Heart right ventricle (tissue), 16 donors: ENCODE measurements around the gene OSM. TPM values are rescaled to one million over a fixed set of nuclear protein-coding genes. Genes with fewer than 3 reads are reported as not detected.

ENCODE experiments used
- ATAC-seq, 8 donors: fragments of 200-7000 bp; cut with Tn5 transposase; one replicate each; pipeline ENCODE4 v1.9.1; 2020; ENCODE audit warnings: mild to moderate bottlenecking in 8 of 8, moderate library complexity in 8 of 8, moderate number of reproducible peaks in 1 of 8
- DNase-seq, 2 donors: peaks; one replicate each; pipeline ENCODE4 v3.0.0-alpha.2; 2020
- H3K27ac ChIP-seq, 10 donors: fragments of 200-600 bp; sonication (generic) in 2 of 10; one replicate each; pipeline versions ENCODE4 v1.5.0 to v1.8.0; 2020 to 2022; ENCODE audit warnings: mild to moderate bottlenecking in 3 of 10
- H3K27me3 ChIP-seq, 7 donors: fragments of 200-600 bp; one replicate each; pipeline ENCODE4 v1.8.0; 2021 to 2022; ENCODE audit warnings: mild to moderate bottlenecking in 2 of 7
- H3K36me3 ChIP-seq, 9 donors: fragments of 200-600 bp; sonication (generic) in 1 of 9; one replicate each; pipeline versions ENCODE4 v1.5.0 to v1.8.0; 2020 to 2022; ENCODE audit warnings: mild to moderate bottlenecking in 2 of 9
- H3K4me1 ChIP-seq, 9 donors: fragments of 200-600 bp; sonication (generic) in 1 of 9; one replicate each; pipeline versions ENCODE4 v1.5.0 to v1.8.0; 2020 to 2022; ENCODE audit warnings: mild to moderate bottlenecking in 4 of 9
- H3K4me3 ChIP-seq, 10 donors: fragments of 200-600 bp; sonication (generic) in 2 of 10; one replicate each; pipeline versions ENCODE4 v1.5.0 to v1.8.0; 2020 to 2022; ENCODE audit warnings: mild to moderate bottlenecking in 7 of 10, moderate library complexity in 2 of 10
- H3K9me3 ChIP-seq, 11 donors: fragments of 200-600 bp in 10 of 11; sonication (generic) in 2 of 11; one replicate each; pipeline versions ENCODE4 v1.5.0 to v1.8.0; 2013 to 2022; ENCODE audit warnings: mild to moderate bottlenecking in 2 of 11, control low read depth in 1 of 11, moderate library complexity in 1 of 11
- CTCF ChIP-seq, 9 donors: fragments of 200-600 bp; sonication (generic) in 2 of 9; IDR thresholded peaks; one replicate each; pipeline versions ENCODE4 v1.5.0 to v1.8.0; 2021 to 2022; ENCODE audit warnings: antibody characterized with exemption in 9 of 9, mild to moderate bottlenecking in 5 of 9, moderate library complexity in 1 of 9
- WGBS, 2 donors: extraction: QIAGEN DNeasy Blood & Tissue Kit; methylation state at CpG; one replicate each; pipeline ENCODE4 v1.1.7; 2013; ENCODE audit warnings: inconsistent platforms in 1 of 2; 5-methylcytosine and 5-hydroxymethylcytosine counted together
- intact Hi-C, 10 donors: fragments of 100-400 bp; cut with DNase I; formaldehyde crosslinking; loops; one replicate each; pipeline versions ENCODE4 v1.11.1 to v1.14.2; 2022
- polyA plus RNA-seq, 2 donors: library from polyadenylated mRNA; stranded (reverse); fragments of 200-250 nt; gene quantifications; one replicate each; pipeline ENCODE4 v1.2.3, GENCODE V29; 2013
- total RNA-seq, 10 donors: library from RNA; stranded (reverse); fragmentation: NEBNext Ultra II Directional in 3 of 10; extraction: Animal tissue kit (Norgen Biotek cat#: 25700) in 3 of 10; gene quantifications; one replicate each; pipeline versions ENCODE4 v1.2.1 to v1.2.4, GENCODE V29; 2021 to 2023
- donor health status: Arrhythmogenic right ventricular cardiomyopathy.
- donor health status: ischemic (EF 13 %, LVEDD 7.1; RV severe dilation, severe dysfunction).
- donor health status: healthy with polysubstance abuse.
- donor health status: DM: no; HTN: yes; CAD: no.
- donor health status: DM: no; HTN: no; CAD: no.
- donor health status: ischemic (EF 25% LVEDD 6.9; RV normal size, moderate dysfunction).
- donor health status: ischemic (EF 25% LVEDD 5.7; RV mildly dilated, moderate dysfunction).
- donor health status: healthy.
- donor health status: DM: yes; HTN: yes; CAD: no.
- donor health status: Ischemic cardiomyopathy.
- donor health status: ischemic (EF 35%, LVEDD 5.7; RV mildly dilated, moderate dysfunction).
- donor health status: nonischemic (EF 11% LVEDD 7.7; RV severe dilation, severe dysfunction).
- donor health status: DM: yes; HTN: yes; CAD: no.
- donor health status: PGD.
- donor health status: ischemic (EF 29% LVEDD 5.4; RV normal size, mild dysfunction).
- donor health status: nonischemic (EF 23%, LVEDD 6.1; RV moderate dilation, normal function).

Gene OSM
- total and polyA plus RNA-seq, 12 donors: 0.20 to 2.8 (median 0.41) TPM; not detected in 3

- ATAC-seq (no peak), DNase-seq (no peak)
- no peaks in the 10 kb centered on the region for H3K9me3 ChIP-seq
- H3K27me3 ChIP-seq: no peaks in the 10 kb centered on the region
- H3K36me3 ChIP-seq: peaks cover 0 to 23% (median 0%) of the 10 kb centered on the region in 9 donors
- peak overlapping the region in 1 of 10 donors; percentile 0 for H3K4me3 ChIP-seq
- TF ChIP-seq CTCF (IDR thresholded peaks at IDR 0.05): no peak
- 93 to 97% methylated on average over 1 of the region's 1 CpG for WGBS, 2 donors
- intact Hi-C loops: no loop called here
- H3K27ac ChIP-seq: peak overlapping the region in 9 of 10 donors; percentile 67 to 92 (median 82)
- H3K4me1 ChIP-seq: peaks cover 50 to 100% (median 98%) of the 10 kb centered on the region in 9 donors
Measured at GRCh38 chr22:30306627-30307011, 40.0 kb upstream of the OSM start.

GRCh38 chr22:30305906-30306626 is 39.4 kb upstream of the OSM start:
- ATAC-seq: no peak
- intact Hi-C loops: loop anchor here in 2 of 10 donors (2.0 kb wide), 3 partner anchors 15 to 21 kb away; partner anchors contain the start of gene TBC1D10A (in 1 of the 2)
- Histone ChIP-seq H3K36me3 (peaks cover 0 to 25% (median 0%) of the 10 kb centered on the region in 9 donors), H3K4me1 (peaks cover 47 to 100% (median 98%) of the 10 kb centered on the region in 9 donors), H3K27ac (peak overlapping the region; percentile 42 to 92 (median 80)), H3K4me3 (peak overlapping the region in 3 of 10 donors; percentile 3 to 26 (median 7)), H3K9me3 (no peaks in the 10 kb centered on the region), H3K27me3 (no peaks in the 10 kb centered on the region)
- DNase-seq: no peak
- 52 to 63% methylated on average over 3 of the region's 3 CpGs for WGBS, 2 donors
- TF ChIP-seq CTCF (IDR thresholded peaks at IDR 0.05): no peak

- intact Hi-C loops: loop anchor here in 2 of 10 donors (2.0 kb wide), 3 partner anchors 15 to 21 kb away; partner anchors contain the start of gene TBC1D10A (in 1 of the 2)
- WGBS, 2 donors: 29 to 56% methylated on average over 4 of the region's 4 CpGs
- Histone ChIP-seq H3K27me3 (no peaks in the 10 kb centered on the region), H3K36me3 (peaks cover 0 to 31% (median 0%) of the 10 kb centered on the region in 9 donors), H3K9me3 (no peaks in the 10 kb centered on the region), H3K27ac (peak overlapping the region; percentile 67 to 92 (median 80)), H3K4me3 (peak overlapping the region in 3 of 10 donors; percentile 3 to 26 (median 7)), H3K4me1 (peaks cover 41 to 100% (median 98%) of the 10 kb centered on the region in 9 donors)
- DNase-seq: peak; percentile 68 to 78
- TF ChIP-seq CTCF (IDR thresholded peaks at IDR 0.05): no peak
- ATAC-seq: peak; percentile 77 to 90 (median 84)
Measured at GRCh38 chr22:30305519-30305905, 38.9 kb upstream of the OSM start.

- DNase-seq (peak in 1 of 2 donors; percentile 49), ATAC-seq (peak in 2 of 8 donors; percentile 11 to 15)
- TF ChIP-seq CTCF (IDR thresholded peaks at IDR 0.05): no peak
- no peaks in the 10 kb centered on the region for H3K27me3 ChIP-seq
- no peaks in the 10 kb centered on the region for H3K9me3 ChIP-seq
- WGBS, 2 donors: 66 to 70% methylated on average over 7 of the region's 7 CpGs
- peaks cover 36 to 100% (median 95%) of the 10 kb centered on the region in 9 donors for H3K4me1 ChIP-seq
- peak overlapping the region; percentile 67 to 92 (median 80) for H3K27ac ChIP-seq
- H3K4me3 ChIP-seq: peak overlapping the region in 1 of 10 donors; percentile 12
- intact Hi-C loops: loop anchor here in 2 of 10 donors (2.0 kb wide), 3 partner anchors 14 to 22 kb away; partner anchors contain the start of gene TBC1D10A (in 1 of the 2)
- peaks cover 0 to 39% (median 0%) of the 10 kb centered on the region in 9 donors for H3K36me3 ChIP-seq
Measured at GRCh38 chr22:30304495-30305244, 38.0 kb upstream of the OSM start.
